RWPE2 (cell line): ENCODE results near the gene FLRT1.
A peak's percentile ranks its signal among the peaks of the same experiment; 100 is the strongest.

Experiments
- ATAC-seq: fragments of 200-7000 bp; cut with Tn5 transposase; 3 replicates; pipeline ENCODE4 v1.9.1; 2021; ENCODE audit warnings: low read depth
- DNase-seq: peaks from one replicate; pipeline ENCODE4 v3.0.0-alpha.2; 2020; ENCODE audit warnings: low spot score
- H3K27ac ChIP-seq: fragments of 450-650 bp; 2 replicates; pipeline ENCODE4 v1.5.1; 2017; ENCODE audit warnings: mild to moderate bottlenecking; ENCODE audit not compliant: poor library complexity, severe bottlenecking
- H3K27me3 ChIP-seq: fragments of 250-450 bp; sonication (Bioruptor Pico); 2 replicates; pipeline ENCODE4 v1.5.1; 2021; ENCODE audit warnings: mild to moderate bottlenecking, moderate library complexity; ENCODE audit not compliant: insufficient read depth, poor library complexity, severe bottlenecking
- H3K36me3 ChIP-seq: fragments of 250-450 bp; sonication (Bioruptor Pico); 2 replicates; pipeline ENCODE4 v1.5.1; 2020; ENCODE audit warnings: low read depth, mild to moderate bottlenecking, moderate library complexity
- H3K4me1 ChIP-seq: fragments of 250-450 bp; sonication (Bioruptor Pico); 2 replicates; pipeline ENCODE4 v1.5.1; 2021; ENCODE audit warnings: mild to moderate bottlenecking, moderate library complexity; ENCODE audit not compliant: insufficient read depth, poor library complexity, severe bottlenecking
- H3K4me3 ChIP-seq: fragments of 250-450 bp; sonication (Bioruptor Pico); 2 replicates; pipeline ENCODE4 v1.5.1; 2021; ENCODE audit warnings: mild to moderate bottlenecking, moderate library complexity; ENCODE audit not compliant: severe bottlenecking
- H3K9me3 ChIP-seq: fragments of 250-450 bp; sonication (Bioruptor Pico); 2 replicates; pipeline ENCODE4 v1.5.1; 2021; ENCODE audit warnings: mild to moderate bottlenecking, moderate library complexity; ENCODE audit not compliant: severe bottlenecking
- TF ChIP-seq, protein P1 (sequence below): fragments of 450-650 bp; IDR thresholded peaks from one replicate; pipeline ENCODE4 v1.5.1; 2017; ENCODE audit warnings: mild to moderate bottlenecking, moderate library complexity; ENCODE audit not compliant: poor library complexity, severe bottlenecking

FLRT1 gene

DNA sequence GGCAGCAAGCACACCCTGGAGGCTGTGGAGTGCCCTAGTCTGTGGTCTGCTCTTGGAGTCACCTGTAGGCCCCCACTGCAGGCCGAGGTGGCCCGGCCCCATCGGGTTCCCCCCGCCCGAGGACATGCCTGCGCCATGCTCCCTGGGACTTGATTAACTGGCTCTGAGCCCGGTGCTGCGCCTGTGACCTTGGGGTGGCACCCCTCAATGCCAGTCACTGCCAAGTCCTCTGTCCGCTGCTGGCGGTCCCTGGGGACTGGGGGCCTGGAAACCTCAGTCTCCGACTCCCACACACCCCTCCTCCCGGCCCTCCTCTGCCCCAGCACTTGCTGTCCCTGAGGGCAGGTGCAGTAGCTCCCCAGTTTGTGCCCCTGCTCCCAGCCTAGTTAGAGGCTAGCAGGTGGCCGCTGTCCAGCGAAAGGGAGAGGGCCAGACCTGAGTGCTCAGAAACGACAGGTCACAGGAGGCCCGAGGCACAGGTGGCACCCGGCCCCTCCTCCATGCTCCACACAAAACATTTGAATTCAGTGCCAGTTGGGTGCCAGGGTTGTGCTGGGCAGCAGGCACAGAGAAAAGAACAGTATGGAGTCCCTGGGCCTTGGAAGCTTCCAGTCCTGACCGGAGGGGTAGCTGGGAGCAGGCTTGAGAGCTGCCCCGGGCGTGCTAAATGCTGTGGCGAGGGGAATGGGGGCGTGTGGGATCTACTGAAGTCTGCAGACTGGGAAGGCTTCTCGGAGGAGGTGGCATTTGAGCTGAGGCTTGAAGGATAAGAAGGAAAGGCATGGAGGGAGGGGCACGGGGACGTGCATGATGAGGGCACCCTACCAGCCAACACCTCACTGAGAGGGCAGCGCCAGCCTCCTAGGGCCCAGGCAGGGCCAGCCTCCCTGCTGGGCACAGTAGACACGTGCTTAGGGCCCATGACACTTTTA, 16.4 kb upstream of the FLRT1 start:
- Histone ChIP-seq H3K27ac (no peak overlapping the region), H3K36me3 (no peaks in the 10 kb centered on the region), H3K27me3 (no peaks in the 10 kb centered on the region), H3K4me1 (peaks cover 2% of the 10 kb centered on the region), H3K4me3 (no peak overlapping the region), H3K9me3 (no peaks in the 10 kb centered on the region)
- DNase-seq (no peak), ATAC-seq (no peak)
- TF ChIP-seq, protein P1, sequence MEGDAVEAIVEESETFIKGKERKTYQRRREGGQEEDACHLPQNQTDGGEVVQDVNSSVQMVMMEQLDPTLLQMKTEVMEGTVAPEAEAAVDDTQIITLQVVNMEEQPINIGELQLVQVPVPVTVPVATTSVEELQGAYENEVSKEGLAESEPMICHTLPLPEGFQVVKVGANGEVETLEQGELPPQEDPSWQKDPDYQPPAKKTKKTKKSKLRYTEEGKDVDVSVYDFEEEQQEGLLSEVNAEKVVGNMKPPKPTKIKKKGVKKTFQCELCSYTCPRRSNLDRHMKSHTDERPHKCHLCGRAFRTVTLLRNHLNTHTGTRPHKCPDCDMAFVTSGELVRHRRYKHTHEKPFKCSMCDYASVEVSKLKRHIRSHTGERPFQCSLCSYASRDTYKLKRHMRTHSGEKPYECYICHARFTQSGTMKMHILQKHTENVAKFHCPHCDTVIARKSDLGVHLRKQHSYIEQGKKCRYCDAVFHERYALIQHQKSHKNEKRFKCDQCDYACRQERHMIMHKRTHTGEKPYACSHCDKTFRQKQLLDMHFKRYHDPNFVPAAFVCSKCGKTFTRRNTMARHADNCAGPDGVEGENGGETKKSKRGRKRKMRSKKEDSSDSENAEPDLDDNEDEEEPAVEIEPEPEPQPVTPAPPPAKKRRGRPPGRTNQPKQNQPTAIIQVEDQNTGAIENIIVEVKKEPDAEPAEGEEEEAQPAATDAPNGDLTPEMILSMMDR = no peak

DNA sequence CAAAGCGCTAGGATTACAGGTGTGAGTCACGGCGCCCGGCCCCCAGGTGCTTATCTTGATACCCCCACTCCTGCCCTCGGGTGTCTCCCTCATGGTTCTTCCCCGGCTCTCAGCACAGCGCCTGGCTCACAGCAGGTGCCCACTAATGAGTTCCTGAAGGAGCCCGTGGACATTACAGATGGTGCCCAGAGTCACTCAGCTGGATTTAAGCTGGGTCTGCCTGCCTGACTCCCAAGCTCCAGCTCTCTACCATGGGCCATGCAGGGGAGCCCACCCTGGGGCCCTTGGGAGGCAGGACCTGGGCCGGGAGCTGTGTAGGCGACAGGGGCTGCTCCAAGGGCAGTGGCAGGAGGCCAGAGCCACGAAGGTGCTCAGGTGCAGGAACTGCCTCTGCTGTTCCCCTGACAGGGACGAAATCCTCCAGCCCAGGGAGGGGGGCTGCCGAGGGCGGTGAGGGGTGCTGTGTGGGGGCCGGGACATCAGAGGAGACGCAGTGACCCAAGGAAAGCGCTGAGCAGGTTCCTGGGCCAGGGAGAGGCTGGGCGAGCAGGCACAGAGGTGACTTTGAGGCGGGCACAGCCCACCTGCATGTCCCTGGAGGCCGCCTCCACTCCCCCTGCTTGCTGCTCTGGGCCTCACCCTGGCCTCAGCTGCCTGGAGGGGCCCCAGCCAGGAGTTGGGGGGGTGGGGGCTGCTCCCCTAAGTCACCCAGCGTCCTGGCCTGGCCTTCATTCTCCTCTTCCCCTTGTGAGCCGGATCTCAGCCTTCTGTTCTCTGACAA, 14.6 kb upstream of the FLRT1 start:
- no peak overlapping the region for H3K27ac ChIP-seq
- H3K36me3 ChIP-seq = no peaks in the 10 kb centered on the region
- no peaks in the 10 kb centered on the region for H3K9me3 ChIP-seq
- peaks cover 2% of the 10 kb centered on the region for H3K4me1 ChIP-seq
- TF ChIP-seq, protein P1 = peak; percentile 17
- no peak overlapping the region for H3K4me3 ChIP-seq
- H3K27me3 ChIP-seq = no peaks in the 10 kb centered on the region
- ATAC-seq = no peak
- no peak for DNase-seq

DNA sequence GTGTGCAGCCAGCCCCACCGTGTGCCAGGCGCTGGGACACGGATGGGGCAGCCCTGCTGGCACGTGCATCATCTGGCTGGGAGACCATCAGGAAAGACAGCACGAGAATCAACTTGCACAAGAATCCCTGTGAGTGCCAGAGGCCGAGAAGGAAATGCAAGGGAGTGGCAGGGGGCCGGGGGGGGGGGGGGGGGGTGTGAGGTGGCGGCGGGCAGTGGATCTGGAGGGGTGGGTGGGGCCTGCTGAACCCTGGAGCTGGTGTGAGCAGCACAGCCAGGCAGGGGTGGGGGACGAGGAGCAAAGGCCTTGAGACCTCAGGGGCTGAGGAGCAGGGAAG, 14.0 kb upstream of the FLRT1 start:
- Histone ChIP-seq H3K4me3 (no peak overlapping the region), H3K4me1 (peaks cover 2% of the 10 kb centered on the region)

DNA sequence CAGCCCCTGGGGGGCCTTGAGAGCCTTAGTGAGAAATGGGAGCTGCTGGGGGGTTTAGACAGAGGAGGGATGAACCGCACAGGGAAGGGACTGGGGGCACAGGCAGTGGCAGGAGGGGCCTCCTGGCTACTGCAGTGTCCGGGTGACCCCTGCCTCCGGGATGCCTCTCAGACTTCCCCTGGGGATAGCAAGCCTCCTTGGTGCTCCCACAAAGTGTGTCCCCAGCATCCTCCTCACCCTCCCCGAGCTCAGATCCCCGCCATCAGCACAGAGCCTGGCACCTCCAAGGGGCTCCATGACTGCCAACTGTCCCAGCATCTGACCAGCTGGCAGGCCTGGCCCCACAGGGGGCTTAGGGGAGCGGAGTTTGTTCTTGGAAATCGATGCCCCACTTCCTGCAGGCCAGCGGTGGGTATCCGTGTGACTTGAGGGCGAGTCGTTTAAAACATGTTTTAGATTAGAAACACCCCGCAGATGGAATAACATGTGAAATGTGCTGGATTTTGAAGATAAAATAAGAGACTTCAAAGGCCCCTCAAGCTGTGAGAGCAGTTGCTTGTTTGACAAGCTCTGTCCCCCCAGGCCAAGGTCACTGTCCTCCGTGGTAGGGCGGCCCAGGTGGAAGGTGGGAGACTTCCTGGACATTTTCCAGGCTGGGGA, 13.5 kb upstream of the FLRT1 start:
- no peak for DNase-seq
- no peaks in the 10 kb centered on the region for H3K9me3 ChIP-seq
- peak; percentile 5; the same call in 1 of the 3 replicates for ATAC-seq
- H3K27ac ChIP-seq = no peak overlapping the region
- no peaks in the 10 kb centered on the region for H3K36me3 ChIP-seq
- TF ChIP-seq, protein P1 = no peak
- H3K4me3 ChIP-seq = no peak overlapping the region
- peaks cover 2% of the 10 kb centered on the region for H3K4me1 ChIP-seq
- no peaks in the 10 kb centered on the region for H3K27me3 ChIP-seq

More for the DNA sequence above, 14.0 kb upstream of the FLRT1 start:
- Histone ChIP-seq H3K36me3 (no peaks in the 10 kb centered on the region), H3K27me3 (no peaks in the 10 kb centered on the region), H3K9me3 (no peaks in the 10 kb centered on the region), H3K27ac (no peak overlapping the region)
- peak; percentile 51 for ATAC-seq
- no peak for DNase-seq
- TF ChIP-seq, protein P1 = no peak
